MM.1S (cell line): ENCODE results near the gene SYNE4.

ENCODE experiments used
- DNase-seq: peaks from one replicate; pipeline ENCODE4 v3.0.0-alpha.2; 2015
- H2AFZ ChIP-seq: fragments of 300-600 bp; sonication (generic); 2 replicates; pipeline ENCODE4 v1.6.0; 2016; ENCODE audit warnings: antibody characterized with exemption, low read length
- H3F3A ChIP-seq: fragments of 300-600 bp; sonication (generic); 2 replicates; pipeline ENCODE4 v1.6.1; 2016; ENCODE audit warnings: mild to moderate bottlenecking, antibody characterized with exemption, low read length, moderate library complexity, mixed read lengths; ENCODE audit not compliant: insufficient read depth
- H3K27ac ChIP-seq: fragments of 300-600 bp; sonication (generic); 2 replicates; pipeline ENCODE4 v1.5.1; 2016; ENCODE audit warnings: mild to moderate bottlenecking, low read length
- H3K27me3 ChIP-seq: fragments of 300-600 bp; sonication (generic); replicated peaks from 2 replicates; pipeline ENCODE4 v1.6.0; 2016; ENCODE audit warnings: low read length; ENCODE audit not compliant: insufficient read depth
- H3K36me3 ChIP-seq: fragments of 300-600 bp; sonication (generic); replicated peaks from 2 replicates; pipeline ENCODE4 v1.6.1; 2016; ENCODE audit warnings: mild to moderate bottlenecking, low read length, mixed read lengths; ENCODE audit not compliant: insufficient read depth
- H3K4me1 ChIP-seq: fragments of 300-600 bp; sonication (generic); 2 replicates; pipeline ENCODE4 v1.6.1; 2016; ENCODE audit warnings: low read length, mixed read lengths
- H3K4me2 ChIP-seq: fragments of 300-600 bp; sonication (generic); 2 replicates; pipeline ENCODE4 v1.6.0; 2016; ENCODE audit warnings: low read depth, low read length
- H3K4me3 ChIP-seq: fragments of 300-600 bp; sonication (generic); 2 replicates; pipeline ENCODE4 v1.5.1; 2016; ENCODE audit warnings: low read length, mixed read lengths
- H3K79me2 ChIP-seq: fragments of 300-600 bp; sonication (generic); 2 replicates; pipeline ENCODE4 v1.6.1; 2016; ENCODE audit warnings: mixed run types, low read length, mixed read lengths
- H3K9ac ChIP-seq: fragments of 300-600 bp; sonication (generic); 2 replicates; pipeline ENCODE4 v1.6.1; 2016; ENCODE audit warnings: low read length, mixed read lengths
- H3K9me2 ChIP-seq: fragments of 300-600 bp; sonication (generic); replicated peaks from 2 replicates; pipeline ENCODE4 v1.6.1; 2016; ENCODE audit warnings: mild to moderate bottlenecking, low read length, mixed read lengths; ENCODE audit not compliant: insufficient read depth
- H3K9me3 ChIP-seq: fragments of 300-600 bp; sonication (generic); replicated peaks from 2 replicates; pipeline ENCODE4 v1.6.1; 2016; ENCODE audit warnings: mild to moderate bottlenecking, low read length, mixed read lengths; ENCODE audit not compliant: insufficient read depth
- H4K20me1 ChIP-seq: fragments of 300-600 bp; sonication (generic); 2 replicates; pipeline ENCODE4 v1.6.1; 2016; ENCODE audit warnings: mild to moderate bottlenecking, low read length, moderate library complexity, mixed read lengths; ENCODE audit not compliant: insufficient read depth
- CTCF ChIP-seq: fragments of 300-600 bp; sonication (generic); IDR thresholded peaks from 2 replicates; pipeline ENCODE4 v1.5.1; 2016; ENCODE audit warnings: antibody characterized with exemption, low read length, mixed read lengths
- EZH2 ChIP-seq: fragments of 300-600 bp; sonication (generic); optimal IDR thresholded peaks from 2 replicates; pipeline ENCODE3; 2017; ENCODE audit warnings: low read depth, mild to moderate bottlenecking, antibody characterized with exemption, low read length, mixed read lengths
- EZH2phosphoT487 ChIP-seq: fragments of 300-600 bp; sonication (generic); IDR thresholded peaks from 2 replicates; pipeline ENCODE4 v1.6.1; 2018; ENCODE audit warnings: antibody characterized with exemption, low read length

The SYNE4 gene

GRCh38 chr19:35975608-35976214, 32.9 kb downstream of the SYNE4 start:
- Histone ChIP-seq H3K9me3 (no peaks in the 10 kb centered on the region), H3K27me3 (peaks cover 65% of the 10 kb centered on the region), H3K4me1 (no peaks in the 10 kb centered on the region), H3F3A (no peaks in the 10 kb centered on the region), H3K9ac (no peak overlapping the region), H3K27ac (no peak overlapping the region), H3K79me2 (no peaks in the 10 kb centered on the region), H3K4me3 (no peak overlapping the region), H4K20me1 (no peaks in the 10 kb centered on the region), H2AFZ (no peak overlapping the region), H3K9me2 (no peaks in the 10 kb centered on the region), H3K4me2 (no peak overlapping the region), H3K36me3 (no peaks in the 10 kb centered on the region)
- DNase-seq = no peak
- no peak for TF ChIP-seq EZH2phosphoT487
- no peak for TF ChIP-seq EZH2
- TF ChIP-seq CTCF = no peak

- Histone ChIP-seq H3K4me1 (no peaks in the 10 kb centered on the region), H2AFZ (no peak overlapping the region), H3K27me3 (peaks cover 62% of the 10 kb centered on the region), H3K79me2 (no peaks in the 10 kb centered on the region), H3K4me2 (no peak overlapping the region), H3F3A (no peaks in the 10 kb centered on the region), H4K20me1 (no peaks in the 10 kb centered on the region), H3K27ac (no peak overlapping the region), H3K9me3 (no peaks in the 10 kb centered on the region), H3K4me3 (no peak overlapping the region), H3K9me2 (no peaks in the 10 kb centered on the region), H3K9ac (no peak overlapping the region), H3K36me3 (no peaks in the 10 kb centered on the region)
- no peak for DNase-seq
- TF ChIP-seq CTCF (no peak), EZH2 (no peak), EZH2phosphoT487 (no peak)
Measured at GRCh38 chr19:35973487-35973886, 35.1 kb downstream of the SYNE4 start.

- H3K4me3 ChIP-seq = no peak overlapping the region
- H3K36me3 ChIP-seq = no peaks in the 10 kb centered on the region
- no peaks in the 10 kb centered on the region for H3K9me2 ChIP-seq
- no peaks in the 10 kb centered on the region for H3K4me1 ChIP-seq
- no peaks in the 10 kb centered on the region for H3F3A ChIP-seq
- no peaks in the 10 kb centered on the region for H4K20me1 ChIP-seq
- H3K27ac ChIP-seq = no peak overlapping the region
- no peak overlapping the region for H3K9ac ChIP-seq
- H3K79me2 ChIP-seq = no peaks in the 10 kb centered on the region
- H2AFZ ChIP-seq = no peak overlapping the region
- H3K9me3 ChIP-seq = no peaks in the 10 kb centered on the region
- H3K27me3 ChIP-seq = peaks cover 59% of the 10 kb centered on the region
- TF ChIP-seq CTCF (no peak), EZH2phosphoT487 (no peak), EZH2 (no peak)
- no peak overlapping the region for H3K4me2 ChIP-seq
- no peak for DNase-seq
Measured at GRCh38 chr19:35966771-35967170, 41.8 kb downstream of the SYNE4 start.
